Measurements from ENCODE around the gene ABCC1. TPM values are rescaled to one million over a fixed set of nuclear protein-coding genes. Genes with fewer than 3 reads are reported as not detected.

ABCC1 gene
- total RNA-seq, 1 experiment from 2014 or later: 56.4 TPM

GRCh38 chr16:16001596-16002255, 52.3 kb downstream of the ABCC1 start:
- Histone ChIP-seq H3K27ac (ENCODE audit: insufficient read length, low read depth, low read length) (no peak overlapping the region), H3K23ac (ENCODE audit: insufficient read length, low read depth, low read length) (no peak overlapping the region), H4K5ac (ENCODE audit: insufficient read length, low read depth, low read length) (no peak overlapping the region)

More at GRCh38 chr16:16001596-16002255, 52.3 kb downstream of the ABCC1 start:
- peaks cover 16 to 19% of the 10 kb centered on the region in 2 experiments for H3K4me1 Mint-ChIP-seq
- no peaks in the 10 kb centered on the region for H3K4me1 ChIP-seq (ENCODE audit: insufficient read depth, low read length)
- H3K27me3 ChIP-seq (ENCODE audit: insufficient read depth, low read length): no peaks in the 10 kb centered on the region
- peaks cover 0 to 4% (median 0%) of the 10 kb centered on the region in 3 experiments; a peak in 1 of 7 replicates for H3K36me3 Mint-ChIP-seq (ENCODE audit: insufficient read depth in 1 of 3, low read depth in 3 of 3)
- no peak overlapping the region for H3K14ac ChIP-seq (ENCODE audit: insufficient read depth, low read length)
- no peaks in the 10 kb centered on the region for H3K23me2 ChIP-seq (ENCODE audit: insufficient read length, low read depth, low read length, poor library complexity, severe bottlenecking)
- H3K9me3 ChIP-seq (ENCODE audit: control insufficient read depth, low read depth, low read length): no peaks in the 10 kb centered on the region
- TF ChIP-seq CTCF (conservative IDR thresholded peaks at IDR 0.05): no peak
- no peaks in the 10 kb centered on the region for H4K20me1 ChIP-seq (ENCODE audit: control insufficient read depth, insufficient read depth, insufficient read length)
- no peak overlapping the region for H3K4me2 ChIP-seq (ENCODE audit: insufficient read depth, insufficient read length, low read length)
- H3K18ac ChIP-seq (ENCODE audit: insufficient read length, low read depth, low read length): no peak overlapping the region
- no peak overlapping the region for H3T11ph ChIP-seq (ENCODE audit: low read length)
- no peak overlapping the region for H2BK5ac ChIP-seq (ENCODE audit: insufficient read length, low read length)
- no peak for DNase-seq
- H3K4ac ChIP-seq (ENCODE audit: low read depth, low read length): no peak overlapping the region
- no peak overlapping the region for H3K4me3 Mint-ChIP-seq
- no peak overlapping the region for H3K56ac ChIP-seq (ENCODE audit: insufficient read length, low read depth, low read length)
- peaks cover 6% of the 10 kb centered on the region for H3K79me1 ChIP-seq (ENCODE audit: insufficient read depth, low read depth, low read length, poor library complexity, severe bottlenecking)
- H2BK15ac ChIP-seq (ENCODE audit: low read depth, low read length): no peak overlapping the region
- H2AFZ ChIP-seq (ENCODE audit: low read length): no peak overlapping the region
- H2AK5ac ChIP-seq (ENCODE audit: insufficient read length, low read length): no peak overlapping the region
- H4K91ac ChIP-seq (ENCODE audit: insufficient read length, low read depth, low read length): no peak overlapping the region
- H2BK20ac ChIP-seq (ENCODE audit: low read depth, low read length, poor library complexity, severe bottlenecking): no peak overlapping the region
- WGBS (ENCODE audit: extremely low coverage, insufficient read length, low lambda C conversion rate): no CpG with 5 or more reads among the region's 6 CpGs
- H3K27ac Mint-ChIP-seq: no peak overlapping the region
- no peak overlapping the region for H4K8ac ChIP-seq (replicated peaks; ENCODE audit: insufficient read length, low read depth, low read length)
- H3K27me3 Mint-ChIP-seq (ENCODE audit: low read depth): no peaks in the 10 kb centered on the region; the same call in 1 of the 2 replicates
- H2BK120ac ChIP-seq (ENCODE audit: low read depth, low read length, poor library complexity, severe bottlenecking): no peak overlapping the region
- no peak overlapping the region for H2BK12ac ChIP-seq (ENCODE audit: insufficient read length, low read depth, low read length)
- no peaks in the 10 kb centered on the region for H3K9me3 Mint-ChIP-seq
- H3K79me2 ChIP-seq (ENCODE audit: insufficient read depth, low read length): peaks cover 3% of the 10 kb centered on the region; the same call in 1 of the 2 replicates
- no peak overlapping the region for H3K9ac ChIP-seq (ENCODE audit: extremely low read depth, insufficient read length, low read length)
